ENCODE data around the gene CDH23. TPM values are rescaled to one million over a fixed set of nuclear protein-coding genes. Genes with fewer than 3 reads are reported as not detected.

The CDH23 gene
- polyA plus RNA-seq, 1 donor from 2014 or later: 6.6 TPM

DNA sequence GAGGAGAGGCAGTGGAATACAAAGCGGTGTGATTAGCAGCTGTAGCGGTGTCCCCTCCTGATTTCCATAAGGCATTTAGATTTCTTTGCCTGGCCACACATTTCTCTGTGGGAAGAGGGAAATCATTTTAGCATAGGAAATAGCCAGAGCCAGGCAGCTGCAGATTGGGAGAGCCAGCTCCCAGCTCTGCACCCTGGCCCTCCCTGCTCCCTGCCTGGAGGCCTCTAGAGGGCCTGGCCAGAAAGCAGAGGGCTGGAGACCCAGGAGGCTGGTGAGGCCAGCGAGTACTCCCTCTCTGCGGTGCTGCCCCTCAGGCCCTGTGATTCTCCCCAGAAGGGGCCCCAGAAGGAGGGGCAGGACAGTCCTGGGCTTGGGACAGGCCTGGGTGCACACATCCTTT, 237.2 kb downstream of the CDH23 start:
- H3K36me3 ChIP-seq (ENCODE audit: insufficient read depth, low read length): no peaks in the 10 kb centered on the region
- no peak overlapping the region for H2AFZ ChIP-seq (ENCODE audit: low read depth, low read length)
- H3K9me2 ChIP-seq (ENCODE audit: insufficient read depth, low read length): no peaks in the 10 kb centered on the region
- TF ChIP-seq MXI1 (conservative IDR thresholded peaks at IDR 0.05; ENCODE audit: poor library complexity, severe bottlenecking) (no peak), RAD21 (conservative IDR thresholded peaks at IDR 0.05) (no peak), EP300 (conservative IDR thresholded peaks at IDR 0.05; ENCODE audit: poor library complexity, severe bottlenecking) (no peak), SMC3 (conservative IDR thresholded peaks at IDR 0.05; ENCODE audit: poor library complexity) (no peak), TAF1 (IDR thresholded peaks at IDR 0.05; ENCODE audit: low read depth) (no peak), POLR2AphosphoS5 (IDR thresholded peaks at IDR 0.05) (no peak), EZH2 (IDR thresholded peaks at IDR 0.05; ENCODE audit: borderline replicate concordance, insufficient read depth, low read length, poor library complexity, severe bottlenecking) (no peak)
- TF ChIP-seq, protein P1, sequence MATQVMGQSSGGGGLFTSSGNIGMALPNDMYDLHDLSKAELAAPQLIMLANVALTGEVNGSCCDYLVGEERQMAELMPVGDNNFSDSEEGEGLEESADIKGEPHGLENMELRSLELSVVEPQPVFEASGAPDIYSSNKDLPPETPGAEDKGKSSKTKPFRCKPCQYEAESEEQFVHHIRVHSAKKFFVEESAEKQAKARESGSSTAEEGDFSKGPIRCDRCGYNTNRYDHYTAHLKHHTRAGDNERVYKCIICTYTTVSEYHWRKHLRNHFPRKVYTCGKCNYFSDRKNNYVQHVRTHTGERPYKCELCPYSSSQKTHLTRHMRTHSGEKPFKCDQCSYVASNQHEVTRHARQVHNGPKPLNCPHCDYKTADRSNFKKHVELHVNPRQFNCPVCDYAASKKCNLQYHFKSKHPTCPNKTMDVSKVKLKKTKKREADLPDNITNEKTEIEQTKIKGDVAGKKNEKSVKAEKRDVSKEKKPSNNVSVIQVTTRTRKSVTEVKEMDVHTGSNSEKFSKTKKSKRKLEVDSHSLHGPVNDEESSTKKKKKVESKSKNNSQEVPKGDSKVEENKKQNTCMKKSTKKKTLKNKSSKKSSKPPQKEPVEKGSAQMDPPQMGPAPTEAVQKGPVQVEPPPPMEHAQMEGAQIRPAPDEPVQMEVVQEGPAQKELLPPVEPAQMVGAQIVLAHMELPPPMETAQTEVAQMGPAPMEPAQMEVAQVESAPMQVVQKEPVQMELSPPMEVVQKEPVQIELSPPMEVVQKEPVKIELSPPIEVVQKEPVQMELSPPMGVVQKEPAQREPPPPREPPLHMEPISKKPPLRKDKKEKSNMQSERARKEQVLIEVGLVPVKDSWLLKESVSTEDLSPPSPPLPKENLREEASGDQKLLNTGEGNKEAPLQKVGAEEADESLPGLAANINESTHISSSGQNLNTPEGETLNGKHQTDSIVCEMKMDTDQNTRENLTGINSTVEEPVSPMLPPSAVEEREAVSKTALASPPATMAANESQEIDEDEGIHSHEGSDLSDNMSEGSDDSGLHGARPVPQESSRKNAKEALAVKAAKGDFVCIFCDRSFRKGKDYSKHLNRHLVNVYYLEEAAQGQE (IDR thresholded peaks at IDR 0.05; ENCODE audit: borderline replicate concordance): no peak
- TF ChIP-seq, protein P2, sequence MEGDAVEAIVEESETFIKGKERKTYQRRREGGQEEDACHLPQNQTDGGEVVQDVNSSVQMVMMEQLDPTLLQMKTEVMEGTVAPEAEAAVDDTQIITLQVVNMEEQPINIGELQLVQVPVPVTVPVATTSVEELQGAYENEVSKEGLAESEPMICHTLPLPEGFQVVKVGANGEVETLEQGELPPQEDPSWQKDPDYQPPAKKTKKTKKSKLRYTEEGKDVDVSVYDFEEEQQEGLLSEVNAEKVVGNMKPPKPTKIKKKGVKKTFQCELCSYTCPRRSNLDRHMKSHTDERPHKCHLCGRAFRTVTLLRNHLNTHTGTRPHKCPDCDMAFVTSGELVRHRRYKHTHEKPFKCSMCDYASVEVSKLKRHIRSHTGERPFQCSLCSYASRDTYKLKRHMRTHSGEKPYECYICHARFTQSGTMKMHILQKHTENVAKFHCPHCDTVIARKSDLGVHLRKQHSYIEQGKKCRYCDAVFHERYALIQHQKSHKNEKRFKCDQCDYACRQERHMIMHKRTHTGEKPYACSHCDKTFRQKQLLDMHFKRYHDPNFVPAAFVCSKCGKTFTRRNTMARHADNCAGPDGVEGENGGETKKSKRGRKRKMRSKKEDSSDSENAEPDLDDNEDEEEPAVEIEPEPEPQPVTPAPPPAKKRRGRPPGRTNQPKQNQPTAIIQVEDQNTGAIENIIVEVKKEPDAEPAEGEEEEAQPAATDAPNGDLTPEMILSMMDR (IDR thresholded peaks at IDR 0.05; ENCODE audit: poor library complexity, severe bottlenecking): no peak
- H3K79me2 ChIP-seq (replicated peaks; ENCODE audit: insufficient read depth, low read length): no peaks in the 10 kb centered on the region
- H3F3A ChIP-seq (ENCODE audit: insufficient read depth, low read length, poor library complexity, severe bottlenecking): no peaks in the 10 kb centered on the region
- no peaks in the 10 kb centered on the region for H3K27me3 ChIP-seq (ENCODE audit: insufficient read depth, low read depth, low read length)
- no peak overlapping the region for H3K27ac ChIP-seq (ENCODE audit: low read length)
- H4K20me1 ChIP-seq (ENCODE audit: insufficient read depth): no peaks in the 10 kb centered on the region
- no peak overlapping the region for H3K4me3 ChIP-seq (ENCODE audit: low read length)
- H3K9ac ChIP-seq (ENCODE audit: low read length): no peak overlapping the region
- no peaks in the 10 kb centered on the region for H3K9me3 ChIP-seq (ENCODE audit: low read length)
- H3K4me2 ChIP-seq (ENCODE audit: low read length): no peak overlapping the region

DNA sequence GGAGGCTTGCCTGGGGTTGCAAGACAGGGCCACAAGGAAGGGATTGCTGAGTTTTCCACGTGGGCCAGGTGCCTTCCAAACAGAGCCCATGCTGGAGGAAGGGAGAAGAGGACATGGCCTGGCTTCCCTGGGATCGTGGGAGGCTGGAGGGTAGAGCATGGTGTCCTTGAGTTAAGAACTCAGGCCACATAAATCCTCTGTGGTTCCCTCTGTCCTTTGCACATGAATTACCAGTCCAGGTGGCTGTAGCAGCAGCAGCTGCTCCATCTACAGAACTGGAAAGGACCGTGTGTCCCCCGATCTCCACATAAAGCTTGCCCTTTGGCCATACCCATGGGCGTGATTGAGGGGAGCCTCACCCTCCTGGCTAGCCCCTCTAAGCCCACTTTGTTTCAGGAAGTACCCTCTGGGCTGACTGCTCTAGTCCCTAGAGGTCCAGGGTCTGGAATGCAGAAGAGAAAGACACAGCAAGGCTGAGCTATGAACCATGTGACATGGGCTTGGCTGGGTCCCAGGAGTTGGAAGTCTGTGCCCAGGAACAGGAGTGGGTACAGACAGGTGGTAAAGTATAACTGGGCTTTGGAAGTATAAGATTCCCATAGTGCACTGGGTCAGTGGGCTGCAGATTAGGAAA, 237.9 kb downstream of the CDH23 start:
- no peaks in the 10 kb centered on the region for H3K9me2 ChIP-seq (ENCODE audit: insufficient read depth, low read length)

More for the DNA sequence above, 237.9 kb downstream of the CDH23 start:
- Histone ChIP-seq H3K9me3 (ENCODE audit: low read length) (no peaks in the 10 kb centered on the region), H3K36me3 (ENCODE audit: insufficient read depth, low read length) (no peaks in the 10 kb centered on the region), H3K79me2 (replicated peaks; ENCODE audit: insufficient read depth, low read length) (no peaks in the 10 kb centered on the region), H3K4me2 (ENCODE audit: low read length) (no peak overlapping the region), H2AFZ (ENCODE audit: low read depth, low read length) (no peak overlapping the region), H3K27me3 (ENCODE audit: insufficient read depth, low read depth, low read length) (no peaks in the 10 kb centered on the region), H3K27ac (ENCODE audit: low read length) (no peak overlapping the region), H4K20me1 (ENCODE audit: insufficient read depth) (no peaks in the 10 kb centered on the region), H3F3A (ENCODE audit: insufficient read depth, low read length, poor library complexity, severe bottlenecking) (no peaks in the 10 kb centered on the region), H3K4me3 (ENCODE audit: low read length) (no peak overlapping the region), H3K9ac (ENCODE audit: low read length) (no peak overlapping the region)
- TF ChIP-seq EZH2 (IDR thresholded peaks at IDR 0.05; ENCODE audit: borderline replicate concordance, insufficient read depth, low read length, poor library complexity, severe bottlenecking) (no peak), SMC3 (conservative IDR thresholded peaks at IDR 0.05; ENCODE audit: poor library complexity) (no peak), MXI1 (conservative IDR thresholded peaks at IDR 0.05; ENCODE audit: poor library complexity, severe bottlenecking) (no peak), EP300 (conservative IDR thresholded peaks at IDR 0.05; ENCODE audit: poor library complexity, severe bottlenecking) (no peak), RAD21 (conservative IDR thresholded peaks at IDR 0.05) (no peak), TAF1 (IDR thresholded peaks at IDR 0.05; ENCODE audit: low read depth) (no peak), POLR2AphosphoS5 (IDR thresholded peaks at IDR 0.05) (no peak)
- TF ChIP-seq, protein P1 (IDR thresholded peaks at IDR 0.05; ENCODE audit: borderline replicate concordance): no peak
- TF ChIP-seq, protein P2 (IDR thresholded peaks at IDR 0.05; ENCODE audit: poor library complexity, severe bottlenecking): no peak

All from neural cell (in vitro differentiated cells).